Activated CD8-positive, alpha-beta T cell treated with anti-CD3 and anti-CD28 coated beads for 36 hours (primary cell): ENCODE results near the gene NTRK1. TPM values are rescaled to one million over a fixed set of nuclear protein-coding genes. Genes with fewer than 3 reads are reported as not detected.

Experiments used
- ATAC-seq: fragments of 200-7000 bp; cut with Tn5 transposase; one replicate; pipeline ENCODE4 v1.10.0; 2021; ENCODE audit warnings: mild to moderate bottlenecking, moderate library complexity
- CTCF ChIA-PET: fragments of 350-600 bp; sonication (Branson Sonifier 250); formaldehyde crosslinking; loops from one replicate; lab custom pipeline; 2021; ENCODE audit warnings: antibody characterized with exemption; lab: Charles Lee
- POLR2A ChIA-PET: fragments of 350-600 bp; sonication (Branson Sonifier 250); formaldehyde crosslinking; loops from one replicate; lab custom pipeline; 2021; ENCODE audit warnings: antibody characterized with exemption; lab: Charles Lee
- DNase-seq: peaks from one replicate; pipeline ENCODE4 v3.0.0-alpha.2; 2020
- H3K27ac Mint-ChIP-seq: one replicate; pipeline ENCODE4 v1.8.0; 2021; ENCODE audit warnings: mild to moderate bottlenecking, mixed read lengths
- H3K27me3 Mint-ChIP-seq: one replicate; pipeline ENCODE4 v1.8.0; 2021; ENCODE audit warnings: mixed read lengths
- H3K36me3 Mint-ChIP-seq: one replicate; pipeline ENCODE4 v1.8.0; 2021; ENCODE audit warnings: low read depth, mixed read lengths
- H3K4me1 Mint-ChIP-seq: one replicate; pipeline ENCODE4 v1.8.0; 2021; ENCODE audit warnings: low read depth, mixed read lengths
- H3K4me3 Mint-ChIP-seq: one replicate; pipeline ENCODE4 v1.8.0; 2021; ENCODE audit warnings: mild to moderate bottlenecking, moderate library complexity, mixed read lengths
- H3K9me3 Mint-ChIP-seq: one replicate; pipeline ENCODE4 v1.8.0; 2021; ENCODE audit warnings: mixed read lengths
- intact Hi-C: fragments of 100-400 bp; cut with micrococcal nuclease; formaldehyde crosslinking; loops from one replicate; pipeline ENCODE4 v1.10.0; 2022
- total RNA-seq, 2 experiments: library from RNA; stranded (reverse); gene quantifications; one replicate each; pipeline ENCODE4 v1.2.3, GENCODE V29; 2021
- TF ChIP-seq, protein P1 (sequence below): fragments of 200-600 bp; IDR thresholded peaks from one replicate; pipeline ENCODE4 v1.8.0; 2022; ENCODE audit warnings: antibody characterized with exemption, mild to moderate bottlenecking

Gene NTRK1
- total RNA-seq, 2 experiments from 2014 or later: 23.5 to 25.9 TPM

DNA sequence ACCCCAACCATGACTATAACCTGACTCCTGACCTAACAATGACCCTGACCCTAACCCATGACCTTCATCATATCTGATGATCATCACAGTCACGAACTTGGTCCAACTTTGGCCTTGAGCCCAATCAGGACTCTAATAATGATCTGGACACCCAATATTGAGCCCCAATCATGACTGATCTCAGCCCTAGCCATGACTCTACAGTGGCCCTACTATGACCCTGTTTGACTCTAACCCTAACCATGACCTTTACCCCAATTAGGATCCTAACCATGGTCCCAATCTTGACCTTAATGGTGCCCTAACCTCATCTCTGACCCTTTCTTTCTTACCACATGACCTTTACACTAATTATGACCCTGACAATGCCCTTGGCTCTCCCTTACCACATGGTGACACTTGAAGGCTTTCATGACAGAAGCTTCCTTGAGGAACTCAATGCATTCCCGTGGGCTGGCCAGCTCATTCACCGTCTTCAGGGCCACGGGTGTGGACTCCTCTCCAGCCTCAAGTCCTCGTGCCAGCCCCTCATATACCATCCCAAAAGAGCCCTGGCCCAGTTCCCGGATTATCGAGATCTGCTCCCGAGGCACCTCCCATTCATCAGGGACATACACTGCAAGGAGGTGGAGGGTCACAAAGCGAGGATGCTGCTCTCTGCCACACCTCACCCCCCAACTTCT, 17.9 kb upstream of the NTRK1 start:
- POLR2A ChIA-PET: no interaction called here
- peaks cover 31% of the 10 kb centered on the region for H3K4me1 Mint-ChIP-seq
- TF ChIP-seq, protein P1, sequence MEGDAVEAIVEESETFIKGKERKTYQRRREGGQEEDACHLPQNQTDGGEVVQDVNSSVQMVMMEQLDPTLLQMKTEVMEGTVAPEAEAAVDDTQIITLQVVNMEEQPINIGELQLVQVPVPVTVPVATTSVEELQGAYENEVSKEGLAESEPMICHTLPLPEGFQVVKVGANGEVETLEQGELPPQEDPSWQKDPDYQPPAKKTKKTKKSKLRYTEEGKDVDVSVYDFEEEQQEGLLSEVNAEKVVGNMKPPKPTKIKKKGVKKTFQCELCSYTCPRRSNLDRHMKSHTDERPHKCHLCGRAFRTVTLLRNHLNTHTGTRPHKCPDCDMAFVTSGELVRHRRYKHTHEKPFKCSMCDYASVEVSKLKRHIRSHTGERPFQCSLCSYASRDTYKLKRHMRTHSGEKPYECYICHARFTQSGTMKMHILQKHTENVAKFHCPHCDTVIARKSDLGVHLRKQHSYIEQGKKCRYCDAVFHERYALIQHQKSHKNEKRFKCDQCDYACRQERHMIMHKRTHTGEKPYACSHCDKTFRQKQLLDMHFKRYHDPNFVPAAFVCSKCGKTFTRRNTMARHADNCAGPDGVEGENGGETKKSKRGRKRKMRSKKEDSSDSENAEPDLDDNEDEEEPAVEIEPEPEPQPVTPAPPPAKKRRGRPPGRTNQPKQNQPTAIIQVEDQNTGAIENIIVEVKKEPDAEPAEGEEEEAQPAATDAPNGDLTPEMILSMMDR: no peak
- H3K27ac Mint-ChIP-seq: no peak overlapping the region
- intact Hi-C loops: no loop called here
- H3K9me3 Mint-ChIP-seq: no peaks in the 10 kb centered on the region
- H3K27me3 Mint-ChIP-seq: peaks cover 66% of the 10 kb centered on the region
- no peak overlapping the region for H3K4me3 Mint-ChIP-seq
- ATAC-seq (no peak), DNase-seq (no peak)
- CTCF ChIA-PET: interaction anchor here (1.2 to 13.7 kb wide), 2 partner anchors 18 to 48 kb away, joined by 3 to 273 read pairs; partner anchors contain the start of genes INSRR and NTRK1
- H3K36me3 Mint-ChIP-seq: no peaks in the 10 kb centered on the region

DNA sequence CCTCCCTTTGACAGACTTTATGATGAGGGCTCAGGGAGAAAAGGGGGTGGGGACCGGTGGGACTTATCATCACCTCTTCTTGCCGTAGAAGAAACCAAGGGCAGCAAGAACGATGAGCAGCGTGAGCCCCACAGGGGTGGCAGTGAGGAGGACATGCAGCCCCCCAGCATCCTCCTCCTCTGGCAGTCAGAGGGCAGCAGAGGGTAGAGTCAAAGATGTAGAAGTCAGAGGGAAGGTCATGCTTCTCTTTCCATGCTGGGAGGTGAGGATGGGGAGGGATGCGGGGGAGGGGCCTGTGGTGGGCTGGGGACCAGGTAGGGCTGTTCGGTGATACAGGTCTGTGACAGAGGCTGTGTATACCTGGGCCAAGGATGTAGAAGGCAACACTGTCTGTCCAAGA, 16.6 kb upstream of the NTRK1 start:
- no peaks in the 10 kb centered on the region for H3K9me3 Mint-ChIP-seq
- CTCF ChIA-PET: interaction anchor here (1.0 to 13.7 kb wide), 6 partner anchors 11 to 46 kb away, joined by 3 to 273 read pairs (median 4); partner anchors contain the start of genes INSRR and NTRK1

DNA sequence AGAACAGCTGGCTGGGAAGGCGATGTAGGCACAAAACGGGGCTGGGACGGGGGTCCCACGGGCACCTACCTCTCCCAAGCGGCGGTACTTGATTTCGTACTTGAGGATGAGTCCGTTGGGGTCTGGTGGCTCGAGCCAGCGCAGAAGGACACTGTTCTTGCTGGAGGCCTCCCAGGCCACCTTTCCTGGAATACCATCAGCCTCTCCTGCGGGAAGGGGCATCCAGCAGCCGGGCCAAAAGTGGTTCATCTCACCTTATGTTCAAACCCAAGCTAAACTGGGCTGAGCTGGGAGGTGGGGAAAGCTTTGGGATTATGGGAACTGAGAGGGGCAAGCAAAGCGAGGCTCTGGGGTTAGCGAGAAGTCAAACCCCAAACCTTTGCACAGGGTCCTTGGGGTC, 16.0 kb upstream of the NTRK1 start:
- no peaks in the 10 kb centered on the region for H3K36me3 Mint-ChIP-seq
- peaks cover 62% of the 10 kb centered on the region for H3K27me3 Mint-ChIP-seq
- TF ChIP-seq, protein P1: no peak
- no peak for DNase-seq
- H3K4me1 Mint-ChIP-seq: peaks cover 42% of the 10 kb centered on the region
- intact Hi-C loops: no loop called here
- CTCF ChIA-PET: interaction anchor here (0.6 to 1.3 kb wide), 5 partner anchors 11 to 119 kb away, joined by 3 to 6 read pairs (median 4); no protein-coding TSS in a partner anchor
- POLR2A ChIA-PET: interaction anchor here (0.9 to 1.1 kb wide), 2 partner anchors 21 to 139 kb away, joined by 3 read pairs; partner anchors contain the start of gene CRABP2
- H3K4me3 Mint-ChIP-seq: peak overlapping the region; percentile 71
- no peaks in the 10 kb centered on the region for H3K9me3 Mint-ChIP-seq
- ATAC-seq: no peak
- H3K27ac Mint-ChIP-seq: no peak overlapping the region

More for the DNA sequence above, 16.6 kb upstream of the NTRK1 start:
- Mint-ChIP-seq H3K4me1 (peaks cover 41% of the 10 kb centered on the region), H3K27me3 (peaks cover 62% of the 10 kb centered on the region), H3K4me3 (peak overlapping the region; percentile 71), H3K27ac (no peak overlapping the region), H3K36me3 (no peaks in the 10 kb centered on the region)
- ATAC-seq (no peak), DNase-seq (no peak)
- POLR2A ChIA-PET: no interaction called here
- intact Hi-C loops: no loop called here
- TF ChIP-seq, protein P1: no peak

DNA sequence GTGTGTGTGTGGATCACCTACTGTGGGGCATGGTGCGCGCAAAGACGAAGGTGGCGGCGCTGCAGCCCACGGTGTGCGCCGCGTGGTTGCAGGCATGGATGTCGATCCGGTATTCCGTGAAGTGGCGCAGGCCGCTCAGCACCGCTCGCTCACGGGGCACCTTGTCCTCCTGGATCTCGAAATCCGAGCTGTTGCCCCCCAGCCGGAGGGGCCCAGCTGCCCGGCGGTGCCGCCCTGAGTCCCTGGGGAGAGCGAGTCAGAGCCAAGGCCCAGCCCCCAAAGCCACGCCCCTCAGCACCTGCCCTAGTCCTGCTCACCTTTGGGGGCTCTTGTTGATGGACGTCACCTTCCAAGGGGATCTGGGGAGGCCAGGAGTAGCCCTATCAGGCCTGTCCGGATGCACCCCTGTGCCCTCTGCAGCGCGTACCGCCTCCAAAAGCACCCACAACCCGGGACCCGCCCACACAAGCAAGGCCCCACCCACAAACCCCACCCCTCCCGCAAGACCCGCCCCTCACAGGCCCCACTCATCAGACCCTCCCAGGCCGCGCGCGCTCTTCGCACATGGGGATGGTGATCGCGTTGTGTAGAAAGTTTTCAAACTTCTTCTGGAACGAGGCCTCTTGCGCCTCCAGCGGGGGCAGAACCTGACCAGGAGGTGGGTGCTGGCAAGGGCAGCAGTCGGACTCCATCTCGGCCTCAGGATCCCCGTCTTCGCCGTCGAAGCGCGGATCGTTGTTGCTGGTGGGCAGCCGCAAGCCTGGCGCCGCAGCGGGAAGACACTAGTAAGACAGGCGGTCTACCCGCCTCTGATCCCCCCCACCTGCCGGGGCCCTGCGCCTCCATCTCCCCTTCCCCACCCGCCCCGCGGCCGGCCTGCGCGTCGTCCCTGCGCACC, 15.4 kb upstream of the NTRK1 start:
- DNase-seq (peak; percentile 63), ATAC-seq (peak; percentile 51)
- H3K4me1 Mint-ChIP-seq: peaks cover 44% of the 10 kb centered on the region
- no peaks in the 10 kb centered on the region for H3K9me3 Mint-ChIP-seq
- intact Hi-C loops: no loop called here
- TF ChIP-seq, protein P1: no peak
- no peak overlapping the region for H3K27ac Mint-ChIP-seq
- CTCF ChIA-PET: interaction anchor here (0.6 to 1.7 kb wide), 6 partner anchors 11 to 119 kb away, joined by 3 to 6 read pairs (median 4); no protein-coding TSS in a partner anchor
- POLR2A ChIA-PET: interaction anchor here (0.9 to 1.1 kb wide), 3 partner anchors 19 to 140 kb away, joined by 3 to 4 read pairs (median 3); partner anchors contain the start of gene CRABP2
- peak overlapping the region; percentile 71 for H3K4me3 Mint-ChIP-seq
- H3K27me3 Mint-ChIP-seq: peaks cover 62% of the 10 kb centered on the region
- H3K36me3 Mint-ChIP-seq: no peaks in the 10 kb centered on the region
